ENCODE measurements around the gene CD274. TPM values are rescaled to one million over a fixed set of nuclear protein-coding genes. Genes with fewer than 3 reads are reported as not detected.

The CD274 gene
- total RNA-seq, 1 experiment from 2014 or later: 0.42 TPM

DNA sequence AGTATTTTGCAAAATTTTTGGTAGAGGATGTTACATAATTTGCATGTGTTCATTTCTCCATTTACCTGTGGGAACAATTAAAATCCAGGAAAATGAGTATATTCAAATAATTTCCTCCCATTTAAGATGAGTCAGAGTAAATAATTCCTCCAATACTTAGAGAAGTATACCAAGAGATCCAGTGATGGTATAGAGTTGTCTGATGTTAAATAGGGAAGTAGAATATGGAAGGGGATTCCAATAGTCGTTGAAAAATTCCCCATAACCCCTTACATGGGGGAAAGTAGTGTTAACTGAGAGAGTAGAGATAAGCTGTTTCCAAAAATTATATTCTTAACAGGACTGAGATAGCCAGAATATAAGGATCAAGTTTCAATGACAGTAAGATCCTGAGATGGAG is 15.7 kb downstream of the CD274 start:
- Mint-ChIP-seq H3K27me3 (ENCODE audit: low read depth) (no peaks in the 10 kb centered on the region), H3K4me1 (peaks cover 3% of the 10 kb centered on the region; the same call in 1 of the 2 replicates), H3K27ac (no peak overlapping the region), H3K4me3 (no peak overlapping the region), H3K9me3 (no peaks in the 10 kb centered on the region), H3K36me3 (no peaks in the 10 kb centered on the region)
- TF ChIP-seq, protein P1, sequence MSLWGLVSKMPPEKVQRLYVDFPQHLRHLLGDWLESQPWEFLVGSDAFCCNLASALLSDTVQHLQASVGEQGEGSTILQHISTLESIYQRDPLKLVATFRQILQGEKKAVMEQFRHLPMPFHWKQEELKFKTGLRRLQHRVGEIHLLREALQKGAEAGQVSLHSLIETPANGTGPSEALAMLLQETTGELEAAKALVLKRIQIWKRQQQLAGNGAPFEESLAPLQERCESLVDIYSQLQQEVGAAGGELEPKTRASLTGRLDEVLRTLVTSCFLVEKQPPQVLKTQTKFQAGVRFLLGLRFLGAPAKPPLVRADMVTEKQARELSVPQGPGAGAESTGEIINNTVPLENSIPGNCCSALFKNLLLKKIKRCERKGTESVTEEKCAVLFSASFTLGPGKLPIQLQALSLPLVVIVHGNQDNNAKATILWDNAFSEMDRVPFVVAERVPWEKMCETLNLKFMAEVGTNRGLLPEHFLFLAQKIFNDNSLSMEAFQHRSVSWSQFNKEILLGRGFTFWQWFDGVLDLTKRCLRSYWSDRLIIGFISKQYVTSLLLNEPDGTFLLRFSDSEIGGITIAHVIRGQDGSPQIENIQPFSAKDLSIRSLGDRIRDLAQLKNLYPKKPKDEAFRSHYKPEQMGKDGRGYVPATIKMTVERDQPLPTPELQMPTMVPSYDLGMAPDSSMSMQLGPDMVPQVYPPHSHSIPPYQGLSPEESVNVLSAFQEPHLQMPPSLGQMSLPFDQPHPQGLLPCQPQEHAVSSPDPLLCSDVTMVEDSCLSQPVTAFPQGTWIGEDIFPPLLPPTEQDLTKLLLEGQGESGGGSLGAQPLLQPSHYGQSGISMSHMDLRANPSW (CRISPR knock-in tag; conservative IDR thresholded peaks at IDR 0.05; ENCODE audit: low read depth): no peak
- TF ChIP-seq RELA (CRISPR knock-in tag; IDR thresholded peaks at IDR 0.05; ENCODE audit: borderline replicate concordance): no peak
- TF ChIP-seq, protein P2, sequence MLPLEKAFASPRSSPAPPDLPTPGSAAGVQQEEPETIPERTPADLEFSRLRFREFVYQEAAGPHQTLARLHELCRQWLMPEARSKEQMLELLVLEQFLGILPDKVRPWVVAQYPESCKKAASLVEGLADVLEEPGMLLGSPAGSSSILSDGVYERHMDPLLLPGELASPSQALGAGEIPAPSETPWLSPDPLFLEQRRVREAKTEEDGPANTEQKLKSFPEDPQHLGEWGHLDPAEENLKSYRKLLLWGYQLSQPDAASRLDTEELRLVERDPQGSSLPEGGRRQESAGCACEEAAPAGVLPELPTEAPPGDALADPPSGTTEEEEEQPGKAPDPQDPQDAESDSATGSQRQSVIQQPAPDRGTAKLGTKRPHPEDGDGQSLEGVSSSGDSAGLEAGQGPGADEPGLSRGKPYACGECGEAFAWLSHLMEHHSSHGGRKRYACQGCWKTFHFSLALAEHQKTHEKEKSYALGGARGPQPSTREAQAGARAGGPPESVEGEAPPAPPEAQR (CRISPR knock-in tag; IDR thresholded peaks at IDR 0.05): no peak
- TF ChIP-seq TCF7 (CRISPR knock-in tag; IDR thresholded peaks at IDR 0.05; ENCODE audit: low read depth): no peak
- TF ChIP-seq, protein P3, sequence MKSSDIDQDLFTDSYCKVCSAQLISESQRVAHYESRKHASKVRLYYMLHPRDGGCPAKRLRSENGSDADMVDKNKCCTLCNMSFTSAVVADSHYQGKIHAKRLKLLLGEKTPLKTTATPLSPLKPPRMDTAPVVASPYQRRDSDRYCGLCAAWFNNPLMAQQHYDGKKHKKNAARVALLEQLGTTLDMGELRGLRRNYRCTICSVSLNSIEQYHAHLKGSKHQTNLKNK (CRISPR knock-in tag; IDR thresholded peaks at IDR 0.05): no peak
- TF ChIP-seq, protein P4, sequence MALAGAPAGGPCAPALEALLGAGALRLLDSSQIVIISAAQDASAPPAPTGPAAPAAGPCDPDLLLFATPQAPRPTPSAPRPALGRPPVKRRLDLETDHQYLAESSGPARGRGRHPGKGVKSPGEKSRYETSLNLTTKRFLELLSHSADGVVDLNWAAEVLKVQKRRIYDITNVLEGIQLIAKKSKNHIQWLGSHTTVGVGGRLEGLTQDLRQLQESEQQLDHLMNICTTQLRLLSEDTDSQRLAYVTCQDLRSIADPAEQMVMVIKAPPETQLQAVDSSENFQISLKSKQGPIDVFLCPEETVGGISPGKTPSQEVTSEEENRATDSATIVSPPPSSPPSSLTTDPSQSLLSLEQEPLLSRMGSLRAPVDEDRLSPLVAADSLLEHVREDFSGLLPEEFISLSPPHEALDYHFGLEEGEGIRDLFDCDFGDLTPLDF (CRISPR knock-in tag; IDR thresholded peaks at IDR 0.05): no peak
- TF ChIP-seq, protein P5, sequence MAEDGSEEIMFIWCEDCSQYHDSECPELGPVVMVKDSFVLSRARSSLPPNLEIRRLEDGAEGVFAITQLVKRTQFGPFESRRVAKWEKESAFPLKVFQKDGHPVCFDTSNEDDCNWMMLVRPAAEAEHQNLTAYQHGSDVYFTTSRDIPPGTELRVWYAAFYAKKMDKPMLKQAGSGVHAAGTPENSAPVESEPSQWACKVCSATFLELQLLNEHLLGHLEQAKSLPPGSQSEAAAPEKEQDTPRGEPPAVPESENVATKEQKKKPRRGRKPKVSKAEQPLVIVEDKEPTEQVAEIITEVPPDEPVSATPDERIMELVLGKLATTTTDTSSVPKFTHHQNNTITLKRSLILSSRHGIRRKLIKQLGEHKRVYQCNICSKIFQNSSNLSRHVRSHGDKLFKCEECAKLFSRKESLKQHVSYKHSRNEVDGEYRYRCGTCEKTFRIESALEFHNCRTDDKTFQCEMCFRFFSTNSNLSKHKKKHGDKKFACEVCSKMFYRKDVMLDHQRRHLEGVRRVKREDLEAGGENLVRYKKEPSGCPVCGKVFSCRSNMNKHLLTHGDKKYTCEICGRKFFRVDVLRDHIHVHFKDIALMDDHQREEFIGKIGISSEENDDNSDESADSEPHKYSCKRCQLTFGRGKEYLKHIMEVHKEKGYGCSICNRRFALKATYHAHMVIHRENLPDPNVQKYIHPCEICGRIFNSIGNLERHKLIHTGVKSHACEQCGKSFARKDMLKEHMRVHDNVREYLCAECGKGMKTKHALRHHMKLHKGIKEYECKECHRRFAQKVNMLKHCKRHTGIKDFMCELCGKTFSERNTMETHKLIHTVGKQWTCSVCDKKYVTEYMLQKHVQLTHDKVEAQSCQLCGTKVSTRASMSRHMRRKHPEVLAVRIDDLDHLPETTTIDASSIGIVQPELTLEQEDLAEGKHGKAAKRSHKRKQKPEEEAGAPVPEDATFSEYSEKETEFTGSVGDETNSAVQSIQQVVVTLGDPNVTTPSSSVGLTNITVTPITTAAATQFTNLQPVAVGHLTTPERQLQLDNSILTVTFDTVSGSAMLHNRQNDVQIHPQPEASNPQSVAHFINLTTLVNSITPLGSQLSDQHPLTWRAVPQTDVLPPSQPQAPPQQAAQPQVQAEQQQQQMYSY (CRISPR knock-in tag; IDR thresholded peaks at IDR 0.05): no peak
- no peak for TF ChIP-seq CREM (CRISPR knock-in tag; IDR thresholded peaks at IDR 0.05)
- TF ChIP-seq, protein P6, sequence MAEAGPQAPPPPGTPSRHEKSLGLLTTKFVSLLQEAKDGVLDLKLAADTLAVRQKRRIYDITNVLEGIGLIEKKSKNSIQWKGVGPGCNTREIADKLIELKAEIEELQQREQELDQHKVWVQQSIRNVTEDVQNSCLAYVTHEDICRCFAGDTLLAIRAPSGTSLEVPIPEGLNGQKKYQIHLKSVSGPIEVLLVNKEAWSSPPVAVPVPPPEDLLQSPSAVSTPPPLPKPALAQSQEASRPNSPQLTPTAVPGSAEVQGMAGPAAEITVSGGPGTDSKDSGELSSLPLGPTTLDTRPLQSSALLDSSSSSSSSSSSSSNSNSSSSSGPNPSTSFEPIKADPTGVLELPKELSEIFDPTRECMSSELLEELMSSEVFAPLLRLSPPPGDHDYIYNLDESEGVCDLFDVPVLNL (CRISPR knock-in tag; IDR thresholded peaks at IDR 0.05; ENCODE audit: borderline replicate concordance, low read depth): no peak
- TF ChIP-seq SMAD3 (CRISPR knock-in tag; IDR thresholded peaks at IDR 0.05; ENCODE audit: borderline replicate concordance): no peak
- CTCF ChIA-PET: no interaction called here
- POLR2A ChIA-PET: no interaction called here
- ATAC-seq: no peak
- DNase-seq (ENCODE audit: low spot score): no peak

DNA sequence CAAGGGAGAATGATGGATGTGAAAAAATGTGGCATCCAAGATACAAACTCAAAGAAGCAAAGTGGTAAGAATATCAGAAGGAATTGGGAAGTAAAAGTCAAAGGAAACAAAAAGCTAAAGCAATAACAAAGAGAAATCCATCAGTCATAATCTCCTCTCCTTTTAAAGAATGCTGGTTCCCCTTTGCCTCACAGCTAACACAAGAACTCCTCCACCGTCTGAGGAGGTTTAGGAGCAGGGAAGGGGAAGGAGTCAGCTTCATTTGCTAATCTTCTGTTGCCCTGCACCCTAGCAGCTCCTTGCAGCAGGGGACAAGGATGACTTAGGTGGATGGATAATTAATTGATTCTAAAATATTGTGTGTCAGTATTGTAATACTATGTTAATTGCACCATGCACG is 16.4 kb downstream of the CD274 start:
- POLR2A ChIA-PET: no interaction called here
- Mint-ChIP-seq H3K4me1 (peaks cover 3% of the 10 kb centered on the region; the same call in 1 of the 2 replicates), H3K9me3 (no peaks in the 10 kb centered on the region), H3K36me3 (no peaks in the 10 kb centered on the region), H3K27me3 (ENCODE audit: low read depth) (no peaks in the 10 kb centered on the region), H3K4me3 (no peak overlapping the region), H3K27ac (no peak overlapping the region)
- no peak for ATAC-seq
- TF ChIP-seq, protein P7, sequence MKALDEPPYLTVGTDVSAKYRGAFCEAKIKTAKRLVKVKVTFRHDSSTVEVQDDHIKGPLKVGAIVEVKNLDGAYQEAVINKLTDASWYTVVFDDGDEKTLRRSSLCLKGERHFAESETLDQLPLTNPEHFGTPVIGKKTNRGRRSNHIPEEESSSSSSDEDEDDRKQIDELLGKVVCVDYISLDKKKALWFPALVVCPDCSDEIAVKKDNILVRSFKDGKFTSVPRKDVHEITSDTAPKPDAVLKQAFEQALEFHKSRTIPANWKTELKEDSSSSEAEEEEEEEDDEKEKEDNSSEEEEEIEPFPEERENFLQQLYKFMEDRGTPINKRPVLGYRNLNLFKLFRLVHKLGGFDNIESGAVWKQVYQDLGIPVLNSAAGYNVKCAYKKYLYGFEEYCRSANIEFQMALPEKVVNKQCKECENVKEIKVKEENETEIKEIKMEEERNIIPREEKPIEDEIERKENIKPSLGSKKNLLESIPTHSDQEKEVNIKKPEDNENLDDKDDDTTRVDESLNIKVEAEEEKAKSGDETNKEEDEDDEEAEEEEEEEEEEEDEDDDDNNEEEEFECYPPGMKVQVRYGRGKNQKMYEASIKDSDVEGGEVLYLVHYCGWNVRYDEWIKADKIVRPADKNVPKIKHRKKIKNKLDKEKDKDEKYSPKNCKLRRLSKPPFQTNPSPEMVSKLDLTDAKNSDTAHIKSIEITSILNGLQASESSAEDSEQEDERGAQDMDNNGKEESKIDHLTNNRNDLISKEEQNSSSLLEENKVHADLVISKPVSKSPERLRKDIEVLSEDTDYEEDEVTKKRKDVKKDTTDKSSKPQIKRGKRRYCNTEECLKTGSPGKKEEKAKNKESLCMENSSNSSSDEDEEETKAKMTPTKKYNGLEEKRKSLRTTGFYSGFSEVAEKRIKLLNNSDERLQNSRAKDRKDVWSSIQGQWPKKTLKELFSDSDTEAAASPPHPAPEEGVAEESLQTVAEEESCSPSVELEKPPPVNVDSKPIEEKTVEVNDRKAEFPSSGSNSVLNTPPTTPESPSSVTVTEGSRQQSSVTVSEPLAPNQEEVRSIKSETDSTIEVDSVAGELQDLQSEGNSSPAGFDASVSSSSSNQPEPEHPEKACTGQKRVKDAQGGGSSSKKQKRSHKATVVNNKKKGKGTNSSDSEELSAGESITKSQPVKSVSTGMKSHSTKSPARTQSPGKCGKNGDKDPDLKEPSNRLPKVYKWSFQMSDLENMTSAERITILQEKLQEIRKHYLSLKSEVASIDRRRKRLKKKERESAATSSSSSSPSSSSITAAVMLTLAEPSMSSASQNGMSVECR (CRISPR knock-in tag; IDR thresholded peaks at IDR 0.05; ENCODE audit: borderline replicate concordance): no peak
- TF ChIP-seq ELF4 (CRISPR knock-in tag; IDR thresholded peaks at IDR 0.05; ENCODE audit: low read depth): no peak
- TF ChIP-seq, protein P8, sequence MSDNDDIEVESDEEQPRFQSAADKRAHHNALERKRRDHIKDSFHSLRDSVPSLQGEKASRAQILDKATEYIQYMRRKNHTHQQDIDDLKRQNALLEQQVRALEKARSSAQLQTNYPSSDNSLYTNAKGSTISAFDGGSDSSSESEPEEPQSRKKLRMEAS (CRISPR knock-in tag; IDR thresholded peaks at IDR 0.05): no peak
- CTCF ChIA-PET: no interaction called here
- no peak for DNase-seq (ENCODE audit: low spot score)

All from WTC11 (cell line).